Immature natural killer cell (primary cell): Measurements from ENCODE around the gene MUL1. TPM values are rescaled to one million over a fixed set of nuclear protein-coding genes. Genes with fewer than 3 reads are reported as not detected.

Source experiments
- DNase-seq, 3 donors: peaks; one replicate each; pipeline ENCODE4 v3.0.0; 2022; ENCODE audit warnings: mixed read lengths in 1 of 3
- H3K27ac Mint-ChIP-seq, 6 donors: one replicate each; pipeline ENCODE4 v1.8.0; 2020; ENCODE audit warnings: mixed read lengths in 6 of 6, mild to moderate bottlenecking in 5 of 6, inconsistent platforms in 4 of 6, moderate library complexity in 3 of 6
- H3K27me3 Mint-ChIP-seq, 3 donors: one replicate each; pipeline ENCODE4 v1.8.0; 2020 to 2021; ENCODE audit warnings: low read depth in 3 of 3, mild to moderate bottlenecking in 3 of 3, mixed read lengths in 3 of 3, moderate library complexity in 3 of 3, inconsistent platforms in 1 of 3
- H3K36me3 Mint-ChIP-seq, 3 donors: one replicate each; pipeline ENCODE4 v1.8.0; 2020; ENCODE audit warnings: mixed read lengths in 3 of 3, inconsistent platforms in 2 of 3, mild to moderate bottlenecking in 2 of 3
- H3K4me1 Mint-ChIP-seq, 2 donors: one replicate each; pipeline ENCODE4 v1.8.0; 2020; ENCODE audit warnings: inconsistent platforms in 2 of 2, mild to moderate bottlenecking in 2 of 2, mixed read lengths in 2 of 2, moderate library complexity in 1 of 2
- H3K4me3 Mint-ChIP-seq, 5 donors: one replicate each; pipeline ENCODE4 v1.8.0; 2020; ENCODE audit warnings: mild to moderate bottlenecking in 5 of 5, mixed read lengths in 5 of 5, inconsistent platforms in 3 of 5, moderate library complexity in 3 of 5
- H3K9me3 Mint-ChIP-seq, 6 donors: one replicate each; pipeline ENCODE4 v1.8.0; 2020; ENCODE audit warnings: mild to moderate bottlenecking in 6 of 6, mixed read lengths in 6 of 6, inconsistent platforms in 4 of 6, moderate library complexity in 3 of 6
- polyA plus RNA-seq, 3 donors: library from polyadenylated mRNA; unstranded; fragments of 300-500 nt; fragmentation: Illumina TruSeq; gene quantifications; one replicate each; pipeline ENCODE4 v1.2.3, GENCODE V29; 2021

The MUL1 gene
- polyA plus RNA-seq, 3 donors from 2014 or later: 35.1 to 52.1 (median 49.2) TPM

- H3K4me1 Mint-ChIP-seq: no peaks in the 10 kb centered on the region
- no peak for DNase-seq
- peaks cover 3 to 17% (median 12%) of the 10 kb centered on the region in 3 donors for H3K27me3 Mint-ChIP-seq
- H3K9me3 Mint-ChIP-seq: no peaks in the 10 kb centered on the region
- H3K4me3 Mint-ChIP-seq: no peak overlapping the region
- H3K27ac Mint-ChIP-seq: no peak overlapping the region
- H3K36me3 Mint-ChIP-seq: no peaks in the 10 kb centered on the region
These were observed 49.2 kb downstream of the MUL1 start for GRCh38 chr1:20458717-20459116.

GRCh38 chr1:20454004-20454403 lies 53.9 kb downstream of the MUL1 start:
- Mint-ChIP-seq H3K9me3 (no peaks in the 10 kb centered on the region), H3K4me1 (no peaks in the 10 kb centered on the region), H3K4me3 (no peak overlapping the region), H3K27ac (no peak overlapping the region), H3K27me3 (peaks cover 0 to 11% (median 7%) of the 10 kb centered on the region in 3 donors), H3K36me3 (no peaks in the 10 kb centered on the region)
- no peak for DNase-seq

GRCh38 chr1:20449735-20450311 lies 58.1 kb downstream of the MUL1 start:
- no peak for DNase-seq
- Mint-ChIP-seq H3K27me3 (peaks cover 0 to 7% (median 6%) of the 10 kb centered on the region in 3 donors), H3K4me1 (no peaks in the 10 kb centered on the region), H3K4me3 (no peak overlapping the region), H3K36me3 (no peaks in the 10 kb centered on the region), H3K9me3 (no peaks in the 10 kb centered on the region), H3K27ac (no peak overlapping the region)

Other genes starting within 250 kb of the MUL1 start
- gene VWA5B1, start 217.3 kb downstream of the MUL1 start, polyA plus RNA-seq: not detected
- under 1 TPM in 2 of 3 donors, not detected in 1; 0.10 to 0.43 TPM for gene CAMK2N1, start 21.9 kb downstream of the MUL1 start, polyA plus RNA-seq
- gene FAM43B, start 44.4 kb upstream of the MUL1 start, polyA plus RNA-seq: not detected
- gene CDA, start 80.9 kb upstream of the MUL1 start, polyA plus RNA-seq: under 1 TPM in 1 of 3 donors, not detected in 2; 0.30 TPM
- 10 to 100 TPM; 25.5 to 40.5 (median 34.4) TPM for gene PINK1, start 125.3 kb upstream of the MUL1 start, polyA plus RNA-seq
- 100 to 1,000 TPM; 365 to 518 (median 376) TPM for gene DDOST, start 153.2 kb upstream of the MUL1 start, polyA plus RNA-seq
- under 1 TPM in 1 of 3 donors, not detected in 2; 0.21 TPM for gene KIF17, start 209.9 kb upstream of the MUL1 start, polyA plus RNA-seq
- not detected for gene SH2D5, start 224.6 kb upstream of the MUL1 start, polyA plus RNA-seq